Measurements from ENCODE around the gene TAAR1. TPM values are rescaled to one million over a fixed set of nuclear protein-coding genes. Genes with fewer than 3 reads are reported as not detected.
A peak's percentile ranks its signal among the peaks of the same experiment; 100 is the strongest.

The TAAR1 gene
- total and polyA plus RNA-seq, 7 donors, result not detected

- Histone ChIP-seq H3K4me1 (no peaks in the 10 kb centered on the region), H3K4me3 (no peak overlapping the region), H3K36me3 (no peaks in the 10 kb centered on the region), H3K27me3 (no peaks in the 10 kb centered on the region), H3K9me3 (no peaks in the 10 kb centered on the region), H3K27ac (no peak overlapping the region)
- 3 to 6% methylated on average over 4 of the region's 4 CpGs for WGBS, 2 donors
- intact Hi-C loops (cut with DNase I), result no loop called here
- DNase-seq, result no peak
- TF ChIP-seq CTCF (IDR thresholded peaks at IDR 0.05) (peak in 2 of 4 experiments; percentile 26 to 32), POLR2AphosphoS5 (IDR thresholded peaks at IDR 0.05) (no peak)
Measured at GRCh38 chr6:132669690-132670291, 10.8 kb upstream of the TAAR1 start.

DNA sequence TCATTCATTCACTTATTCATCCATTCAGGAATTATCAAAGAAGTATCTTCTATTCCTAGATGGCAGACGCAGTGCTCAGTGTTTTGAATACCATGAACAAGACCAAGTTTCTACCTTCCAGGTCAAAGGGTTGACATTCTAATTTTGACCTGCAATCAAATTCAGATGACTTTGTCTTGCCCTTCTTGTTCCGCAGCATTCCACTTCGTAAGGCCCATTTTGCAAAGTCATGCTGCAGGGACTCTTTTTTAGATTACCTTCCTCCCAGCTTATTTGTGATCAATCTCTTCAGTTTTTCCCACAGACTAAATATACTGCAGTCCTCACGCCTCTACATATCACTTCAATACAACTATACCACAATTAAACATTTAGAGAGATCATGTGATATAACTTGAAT, 7.1 kb upstream of the TAAR1 start:
- Histone ChIP-seq H3K27me3 (no peaks in the 10 kb centered on the region), H3K36me3 (no peaks in the 10 kb centered on the region), H3K4me1 (no peaks in the 10 kb centered on the region), H3K9me3 (no peaks in the 10 kb centered on the region), H3K4me3 (no peak overlapping the region), H3K27ac (no peak overlapping the region)
- intact Hi-C loops (cut with DNase I), result no loop called here
- TF ChIP-seq EP300 (IDR thresholded peaks at IDR 0.05) (no peak), CTCF (IDR thresholded peaks at IDR 0.05) (no peak), POLR2A (IDR thresholded peaks at IDR 0.05) (no peak), POLR2AphosphoS5 (IDR thresholded peaks at IDR 0.05) (no peak)
- WGBS, 2 donors, result 66 to 89% methylated on average over 4 of the region's 4 CpGs
- DNase-seq, result no peak

DNA sequence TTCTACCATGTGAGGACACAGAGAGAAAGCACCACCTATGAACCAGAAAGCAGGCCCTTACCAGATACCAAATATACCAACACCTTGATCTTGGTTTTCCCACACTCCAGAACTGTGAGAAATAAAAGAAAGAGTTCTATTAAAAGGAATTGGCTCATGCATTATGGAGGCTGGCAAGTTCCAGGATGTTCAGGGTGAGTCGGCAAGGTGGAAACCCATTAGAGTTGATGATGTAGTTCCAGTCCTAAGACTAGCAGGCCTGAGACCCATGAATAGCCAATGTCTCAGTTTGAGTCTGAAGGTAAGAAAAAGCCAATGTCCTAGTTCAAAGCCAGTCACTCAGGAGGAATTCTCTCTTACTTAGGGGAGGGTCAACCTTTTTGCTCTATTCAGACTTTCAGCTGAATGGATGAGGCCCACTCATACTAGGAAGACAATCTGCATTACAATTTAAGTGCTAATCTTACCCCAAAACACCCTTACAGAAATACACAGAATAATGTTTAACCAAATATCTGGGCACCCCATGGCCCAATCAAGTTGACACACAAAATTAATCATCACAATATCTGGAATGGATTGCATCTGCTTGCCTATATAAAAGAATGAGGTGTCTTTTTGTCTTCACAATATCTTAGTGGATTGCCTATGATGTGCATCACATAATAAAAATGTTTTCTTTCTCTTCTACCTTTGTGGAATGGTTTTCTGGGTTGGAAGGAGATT, 5.5 kb upstream of the TAAR1 start:
- Histone ChIP-seq H3K27ac (no peak overlapping the region), H3K4me3 (no peak overlapping the region), H3K36me3 (no peaks in the 10 kb centered on the region), H3K27me3 (no peaks in the 10 kb centered on the region), H3K9me3 (no peaks in the 10 kb centered on the region), H3K4me1 (no peaks in the 10 kb centered on the region)
- TF ChIP-seq EP300 (IDR thresholded peaks at IDR 0.05), result no peak
- no peak for TF ChIP-seq POLR2AphosphoS5 (IDR thresholded peaks at IDR 0.05)
- no peak for TF ChIP-seq POLR2A (IDR thresholded peaks at IDR 0.05)
- no peak for TF ChIP-seq CTCF (IDR thresholded peaks at IDR 0.05)
- intact Hi-C loops (cut with DNase I), result no loop called here
- 97 to 99% methylated on average over 1 of the region's 1 CpG for WGBS, 2 donors
- no peak for DNase-seq

- H3K36me3 ChIP-seq, result no peaks in the 10 kb centered on the region
- 67 to 77% methylated on average over 1 of the region's 1 CpG for WGBS, 2 donors
- no peaks in the 10 kb centered on the region for H3K27me3 ChIP-seq
- H3K4me3 ChIP-seq, result no peak overlapping the region
- DNase-seq, result no peak
- TF ChIP-seq CTCF (IDR thresholded peaks at IDR 0.05), result no peak
- no peak for TF ChIP-seq POLR2A (IDR thresholded peaks at IDR 0.05)
- TF ChIP-seq EP300 (IDR thresholded peaks at IDR 0.05), result no peak
- no peak for TF ChIP-seq POLR2AphosphoS5 (IDR thresholded peaks at IDR 0.05)
- H3K27ac ChIP-seq, result no peak overlapping the region
- H3K9me3 ChIP-seq, result no peaks in the 10 kb centered on the region
- no peaks in the 10 kb centered on the region for H3K4me1 ChIP-seq
- intact Hi-C loops (cut with DNase I), result no loop called here
Measured at GRCh38 chr6:132663661-132664060, 4.7 kb upstream of the TAAR1 start.

Data from sigmoid colon (tissue), 7 donors.